HG03460 (cell line): ENCODE results near the gene EHD1.
A peak's percentile ranks its signal among the peaks of the same experiment; 100 is the strongest.

Source experiments
- ATAC-seq: cut with Tn5 transposase; IDR thresholded peaks from one replicate; pipeline ENCODE4 v1.9.1; 2021; ENCODE audit not compliant: unreplicated experiment

Gene EHD1

DNA sequence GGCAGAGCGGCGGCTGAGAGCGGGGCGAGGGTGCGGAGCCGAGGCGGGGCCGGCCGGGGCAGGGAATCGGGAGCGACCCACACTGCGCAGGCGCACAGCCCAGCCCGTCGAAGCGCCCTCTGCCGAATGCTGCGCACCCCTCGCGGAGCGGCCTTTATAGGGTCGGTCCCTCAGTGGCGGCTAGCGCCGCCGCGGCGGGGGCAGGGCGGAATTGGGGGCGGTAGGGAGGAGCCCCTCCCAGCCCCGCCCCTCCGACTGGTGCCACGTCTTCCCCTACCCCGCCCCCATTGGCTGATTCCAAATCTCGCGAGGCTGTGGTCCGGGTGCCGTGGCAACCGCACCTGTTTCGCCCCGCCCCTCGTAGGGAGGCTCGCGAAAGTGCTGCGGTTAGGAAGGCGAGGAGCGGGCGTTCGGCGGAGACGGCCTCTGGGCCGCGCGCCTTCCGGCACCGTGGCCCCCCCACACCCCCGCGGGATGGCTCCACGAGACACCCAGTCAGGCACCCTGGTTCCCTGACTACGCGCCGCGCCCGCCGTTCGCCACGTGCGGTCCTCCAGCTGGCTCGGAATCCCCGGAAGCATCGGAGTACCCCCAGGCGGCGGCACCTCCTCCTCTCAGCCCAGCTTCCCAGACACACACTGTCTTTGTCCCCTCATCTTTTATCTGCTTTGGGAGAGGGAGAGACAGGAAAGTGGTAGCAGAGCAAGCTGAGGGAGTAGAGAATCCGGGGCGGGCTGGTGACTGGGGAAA is at the start of gene EHD1:
Gene EHD1 (minus strand): TSS at position 128 of the 750 bp plus-strand sequence. CDS start 157 bp downstream, outside the sequence.
- ATAC-seq, result peak; percentile 52

DNA sequence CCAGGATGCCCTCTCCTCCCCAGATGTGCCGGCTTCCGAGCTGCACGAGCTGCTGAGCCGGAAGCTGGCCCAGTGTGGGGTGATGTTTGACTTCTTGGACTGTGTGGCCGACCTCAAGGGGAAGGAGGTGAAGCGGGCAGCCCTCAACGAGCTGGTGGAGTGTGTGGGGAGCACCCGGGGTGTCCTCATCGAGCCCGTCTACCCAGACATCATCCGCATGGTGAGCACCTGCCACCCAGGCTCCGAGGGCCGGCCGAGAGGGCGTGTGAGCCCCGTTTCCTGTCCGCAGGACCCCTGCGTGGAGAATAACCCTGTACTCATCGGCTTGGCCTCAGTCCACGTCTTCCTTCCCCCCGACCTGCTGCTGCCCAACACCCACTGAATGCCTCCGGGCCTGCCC is 48.3 kb upstream of the EHD1 start:
- no peak for ATAC-seq

DNA sequence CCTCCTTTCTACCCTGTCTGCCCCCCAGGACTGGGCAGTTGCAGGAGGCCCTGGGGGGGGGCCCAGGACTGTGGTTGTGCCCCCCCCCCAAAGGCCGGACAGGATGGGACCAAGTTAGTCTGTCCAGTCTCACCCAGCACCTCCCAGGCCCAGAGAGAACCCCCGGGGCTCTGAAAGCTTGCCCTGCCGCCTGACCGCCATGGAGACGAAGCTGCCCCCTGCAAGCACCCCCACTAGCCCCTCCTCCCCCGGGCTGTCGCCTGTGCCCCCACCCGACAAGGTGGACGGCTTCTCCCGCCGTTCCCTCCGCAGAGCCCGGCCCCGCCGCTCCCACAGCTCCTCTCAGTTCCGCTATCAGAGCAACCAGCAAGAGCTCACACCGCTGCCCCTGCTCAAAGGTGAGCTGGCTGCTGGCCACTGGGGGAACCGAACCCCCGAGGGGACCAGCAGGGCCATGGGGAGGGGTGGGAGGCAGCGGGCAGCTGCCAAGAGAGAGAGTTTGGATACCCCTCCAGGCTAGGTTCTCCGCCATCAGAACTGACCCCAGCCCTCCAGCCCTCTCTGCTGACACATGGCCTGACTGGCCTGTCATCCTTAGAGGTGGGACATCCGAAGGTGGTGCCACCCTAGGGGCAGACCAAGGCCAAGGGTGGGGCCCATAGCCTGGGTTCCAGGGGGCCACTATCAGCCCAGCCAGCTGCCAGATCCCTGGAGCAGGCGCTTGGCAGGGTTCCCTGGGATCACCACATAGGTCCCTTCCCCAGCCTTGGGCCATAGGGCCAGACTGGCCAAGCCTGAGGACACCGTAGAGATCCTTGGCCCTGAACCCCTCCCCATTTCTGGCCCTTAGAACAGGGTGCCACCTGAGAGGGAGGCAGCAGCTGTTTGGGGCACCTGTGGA is 47.4 kb upstream of the EHD1 start:
- no peak for ATAC-seq

DNA sequence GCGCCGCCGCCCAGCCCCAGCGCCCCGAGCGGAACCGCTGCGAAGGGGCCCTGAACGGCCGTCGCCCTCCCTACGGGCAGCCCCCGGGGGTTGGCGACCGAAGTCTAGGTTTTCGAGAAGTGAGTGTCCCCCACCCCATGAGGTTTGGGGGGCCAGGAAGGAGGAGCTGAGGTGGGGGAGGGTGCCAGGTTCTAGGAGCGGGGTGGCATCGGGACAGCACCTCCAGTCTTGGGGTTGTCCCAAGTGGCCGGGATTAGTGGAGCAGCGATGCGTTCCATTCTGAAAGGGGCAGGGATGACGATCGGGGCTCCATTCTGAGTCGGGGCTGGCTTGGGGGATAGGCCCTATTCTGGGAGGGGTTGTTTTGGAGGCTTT is 46.5 kb upstream of the EHD1 start:
- ATAC-seq, result no peak

DNA sequence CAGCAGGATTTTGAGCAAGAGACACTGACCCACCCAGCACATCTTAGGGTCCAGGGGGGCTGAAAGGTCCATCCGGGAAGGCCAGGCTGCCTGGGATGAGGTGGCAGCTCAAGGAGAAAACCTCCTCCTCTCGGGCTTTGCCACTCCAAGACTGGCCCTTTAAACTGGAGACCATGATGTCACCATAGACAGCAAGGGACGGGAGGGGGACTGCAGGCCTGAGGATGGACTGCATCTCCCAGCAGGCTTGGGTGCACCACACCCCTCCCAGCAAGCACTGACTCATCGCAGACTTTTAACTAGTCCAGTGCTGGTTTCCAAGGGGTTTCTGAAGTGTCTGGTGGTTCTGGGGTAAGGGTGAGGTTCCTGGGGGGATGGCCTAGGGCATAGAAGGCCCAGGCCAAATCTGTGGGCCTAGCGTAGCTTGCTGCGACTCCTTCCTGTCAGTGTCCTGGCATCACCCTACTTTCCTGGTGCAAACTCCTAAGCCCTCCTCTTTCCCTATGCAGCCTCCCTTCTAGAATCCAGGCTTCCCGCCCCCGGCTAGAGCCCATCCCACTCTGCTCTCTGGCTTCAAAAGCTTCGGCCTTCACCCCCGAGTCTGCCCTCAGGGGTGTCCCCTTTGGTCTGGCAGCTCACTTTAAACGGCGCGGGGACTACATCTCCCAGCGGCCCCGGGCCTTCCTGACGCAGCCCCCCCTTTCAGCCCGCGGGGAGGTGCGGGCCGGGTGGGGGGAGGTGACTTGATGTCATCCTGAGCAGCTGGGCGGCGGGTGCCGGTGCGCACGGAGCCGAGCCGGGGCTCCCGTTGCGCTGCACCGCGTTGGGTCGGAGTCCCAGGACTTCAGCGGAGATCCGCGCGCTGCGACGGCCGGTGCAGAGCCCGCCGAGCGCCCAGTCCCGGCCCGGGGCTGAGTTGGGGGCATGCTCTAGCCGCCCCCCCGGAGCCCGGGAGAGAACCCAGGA is 45.8 kb upstream of the EHD1 start, which contains the start of gene PPP2R5B:
Gene PPP2R5B (plus strand): TSS at position 746 of the 966 bp plus-strand sequence. CDS start 1,046 bp downstream, outside the sequence.
- ATAC-seq, result peak; percentile 82

DNA sequence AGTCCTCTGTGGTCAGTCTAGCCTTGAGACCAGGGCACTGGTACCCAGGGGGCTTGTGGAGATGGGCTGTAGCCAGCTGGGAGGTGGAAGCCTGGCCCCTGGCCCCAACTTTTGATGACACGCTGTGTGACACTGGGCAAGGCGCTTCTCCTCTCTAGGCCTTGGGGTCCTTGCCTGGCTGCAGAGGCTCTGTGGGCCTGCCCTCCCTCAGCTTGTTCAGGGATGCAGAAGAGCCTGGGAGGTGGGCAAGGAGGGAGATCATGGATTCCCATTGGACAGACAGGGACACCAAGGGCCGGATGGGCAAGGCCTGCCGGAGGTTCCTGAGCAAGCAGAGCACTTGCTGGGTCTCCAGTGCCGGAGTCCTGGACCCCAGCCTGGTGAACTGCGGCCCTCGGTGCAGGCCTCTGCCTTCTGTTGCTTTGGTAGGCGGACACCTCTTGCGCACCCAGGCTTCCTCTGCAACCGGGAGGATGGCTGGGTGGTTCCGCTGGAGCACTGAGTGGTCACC is 44.8 kb upstream of the EHD1 start:
- no peak for ATAC-seq

DNA sequence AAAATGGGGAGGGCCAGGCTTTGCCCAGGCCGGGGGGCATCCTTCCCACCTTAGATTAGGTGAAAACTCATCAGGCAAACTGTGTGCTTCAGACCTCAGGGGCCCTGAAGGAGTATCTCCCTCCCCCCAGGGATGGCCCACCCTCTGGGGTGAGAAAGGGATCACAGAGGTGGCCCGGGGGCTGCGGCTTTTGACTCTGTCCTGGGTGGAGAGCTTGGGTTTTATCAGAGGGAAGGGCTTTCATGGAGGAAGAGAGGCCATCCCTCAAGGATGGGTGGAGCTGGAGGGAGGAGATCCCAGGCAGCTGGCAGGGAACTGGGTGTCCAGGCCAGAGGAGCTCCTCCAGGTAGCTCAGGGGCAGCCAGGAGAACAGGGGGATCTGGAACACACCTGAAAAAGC is 43.0 kb upstream of the EHD1 start:
- ATAC-seq, result no peak

DNA sequence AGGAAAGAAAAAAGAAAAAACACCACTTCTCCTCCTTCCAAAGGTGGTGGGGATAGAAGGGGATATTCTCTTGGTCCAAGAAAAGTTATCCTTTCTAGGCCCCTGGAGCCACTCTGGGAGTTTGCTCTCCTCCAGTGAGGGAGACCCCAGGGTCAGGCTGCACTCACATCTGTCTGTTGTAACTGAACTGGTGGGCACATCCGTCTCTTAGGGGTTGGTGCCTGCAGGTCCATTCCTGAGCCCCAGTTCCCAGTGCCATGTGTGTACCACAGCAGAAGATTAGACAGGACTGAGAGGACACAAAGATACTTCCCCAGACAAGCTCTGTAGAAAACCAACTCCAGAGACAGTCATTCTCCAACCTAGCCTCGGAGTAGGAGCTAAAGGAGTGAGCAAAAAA is 41.7 kb upstream of the EHD1 start:
- no peak for ATAC-seq

DNA sequence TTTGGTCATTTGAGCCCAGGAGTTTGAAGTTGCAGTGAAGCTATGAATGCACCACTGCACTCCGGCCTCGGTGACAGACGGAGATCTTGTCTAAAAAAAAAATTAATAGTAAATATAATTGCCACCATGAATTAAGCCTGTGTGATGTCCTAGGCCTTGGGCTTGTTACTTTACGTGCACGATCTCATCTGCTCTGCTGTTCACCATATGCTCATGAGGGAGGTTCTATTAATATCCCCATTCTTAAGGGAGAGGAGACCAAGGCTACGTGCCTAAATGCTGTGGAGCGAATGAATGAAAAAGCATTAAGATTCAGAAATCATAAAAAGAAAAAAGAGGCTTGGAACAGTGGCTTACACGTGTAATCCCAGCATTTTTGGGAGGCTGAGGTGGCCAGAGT is 41.2 kb upstream of the EHD1 start:
- no peak for ATAC-seq

DNA sequence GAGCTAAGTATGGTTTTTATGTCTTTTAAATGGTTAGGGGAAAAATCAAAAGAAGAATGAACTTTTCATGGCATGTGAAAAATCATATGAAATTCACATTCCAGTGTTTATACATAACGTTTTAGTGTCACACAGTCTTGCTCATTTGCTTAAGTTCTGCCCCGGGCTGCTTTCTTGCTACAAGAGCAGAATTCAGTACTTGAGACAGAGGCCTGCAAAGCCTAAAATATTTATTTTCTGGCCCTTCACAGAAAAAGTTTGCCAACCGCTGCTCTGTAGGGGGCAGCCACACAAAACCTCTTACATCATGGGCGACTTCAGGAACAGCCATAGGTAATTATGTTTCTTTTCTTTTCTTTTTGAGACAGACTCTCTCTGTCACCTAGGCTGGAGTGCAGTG is 39.6 kb upstream of the EHD1 start:
- ATAC-seq, result no peak

DNA sequence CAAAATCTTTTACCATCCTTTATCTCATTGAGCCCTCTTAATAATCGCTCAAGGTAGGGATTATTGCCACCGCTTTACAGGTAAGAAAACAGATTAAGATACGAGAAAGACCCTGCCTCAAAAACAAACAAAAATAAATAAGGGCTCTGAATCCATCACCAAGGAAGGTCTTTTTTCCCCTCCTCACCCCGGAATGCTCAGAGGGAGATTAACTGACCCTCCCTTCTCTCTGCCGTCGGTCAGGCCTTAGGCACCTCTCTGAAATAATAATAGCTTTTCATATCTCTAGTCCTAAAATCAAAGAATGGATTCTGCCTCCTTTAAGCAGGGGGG is 39.2 kb upstream of the EHD1 start:
- no peak for ATAC-seq

DNA sequence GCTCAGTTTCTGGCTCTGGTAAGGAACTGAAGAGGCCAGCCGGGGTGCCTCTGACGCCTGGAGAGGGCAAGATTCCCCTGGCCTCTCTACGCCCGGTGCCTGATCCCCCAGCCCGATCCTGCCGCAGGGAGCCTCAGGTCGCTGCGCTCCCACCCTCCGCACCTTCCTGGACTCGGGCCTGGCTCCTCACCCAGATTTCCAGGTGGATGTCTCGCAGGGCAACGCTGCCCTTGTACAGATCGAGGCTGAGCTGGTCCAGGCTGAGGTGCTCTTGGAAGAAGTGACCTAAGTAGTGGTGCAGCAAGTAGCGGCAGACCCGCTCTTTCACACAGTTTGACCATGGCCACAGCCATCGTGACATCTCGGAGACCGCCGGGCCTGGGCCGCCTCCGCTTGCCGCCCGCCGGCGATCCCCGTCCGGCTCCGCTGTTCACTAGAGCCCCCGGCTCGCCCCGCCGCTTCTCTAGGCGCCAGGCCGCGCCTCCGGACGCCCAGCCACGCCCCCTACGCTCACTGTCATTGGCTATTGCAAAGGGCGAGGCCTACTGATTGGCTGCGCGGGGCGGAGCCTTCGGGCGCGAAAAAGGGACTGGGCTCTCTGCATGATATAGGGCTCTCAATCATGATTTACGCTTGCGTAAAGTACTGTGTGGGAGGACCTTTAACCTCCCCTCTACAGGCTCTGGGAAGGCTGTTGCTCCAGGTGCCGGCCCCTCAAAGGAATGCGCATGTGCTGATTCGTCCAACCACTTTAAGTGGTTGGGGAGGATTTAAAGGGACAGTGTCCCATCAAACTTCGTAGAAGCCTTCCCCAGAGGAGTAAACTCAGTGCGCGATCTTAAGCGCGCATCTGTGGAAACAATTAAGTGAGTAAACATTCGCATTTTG is 38.6 kb upstream of the EHD1 start, which contains the start of gene ATG2A:
Gene ATG2A (minus strand): TSS at position 435 of the 888 bp plus-strand sequence. CDS start 74 bp downstream, at position 361.
- peak; percentile 87 for ATAC-seq

DNA sequence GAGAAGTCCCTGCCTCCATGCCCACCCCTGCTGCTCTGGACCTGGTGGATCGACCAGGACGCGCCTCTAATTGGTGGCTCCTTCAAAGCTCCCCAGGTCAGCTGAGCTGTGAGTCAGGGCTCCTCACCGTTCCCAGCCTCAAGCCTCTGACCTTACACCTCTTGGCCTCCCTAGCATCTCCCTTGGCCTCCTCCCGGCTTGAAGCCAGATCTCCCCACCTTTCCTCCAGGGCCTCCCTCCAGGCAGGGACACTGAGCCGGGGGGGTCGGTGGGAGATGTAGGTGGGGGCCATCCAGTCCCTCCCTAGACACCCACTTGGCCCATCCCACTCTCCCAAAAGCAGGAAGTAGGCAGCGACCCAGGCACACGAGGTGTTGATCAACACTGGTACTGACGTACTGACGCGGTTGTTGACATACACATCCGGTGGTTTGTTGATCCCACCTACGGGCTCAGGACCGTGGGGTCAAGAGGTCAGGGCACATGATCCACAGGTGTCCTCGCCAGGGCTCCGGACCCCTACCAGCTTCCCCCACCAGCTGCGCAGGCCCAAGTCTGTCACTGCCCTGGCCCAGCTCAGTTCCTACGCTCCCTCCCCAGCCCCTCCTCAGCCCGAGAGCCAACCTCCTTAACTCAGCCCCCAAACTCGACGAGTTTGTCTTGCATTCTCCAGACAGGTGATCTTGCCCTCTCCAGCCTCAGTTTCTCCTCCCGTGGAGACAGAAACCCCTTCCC is 37.8 kb upstream of the EHD1 start:
- no peak for ATAC-seq

DNA sequence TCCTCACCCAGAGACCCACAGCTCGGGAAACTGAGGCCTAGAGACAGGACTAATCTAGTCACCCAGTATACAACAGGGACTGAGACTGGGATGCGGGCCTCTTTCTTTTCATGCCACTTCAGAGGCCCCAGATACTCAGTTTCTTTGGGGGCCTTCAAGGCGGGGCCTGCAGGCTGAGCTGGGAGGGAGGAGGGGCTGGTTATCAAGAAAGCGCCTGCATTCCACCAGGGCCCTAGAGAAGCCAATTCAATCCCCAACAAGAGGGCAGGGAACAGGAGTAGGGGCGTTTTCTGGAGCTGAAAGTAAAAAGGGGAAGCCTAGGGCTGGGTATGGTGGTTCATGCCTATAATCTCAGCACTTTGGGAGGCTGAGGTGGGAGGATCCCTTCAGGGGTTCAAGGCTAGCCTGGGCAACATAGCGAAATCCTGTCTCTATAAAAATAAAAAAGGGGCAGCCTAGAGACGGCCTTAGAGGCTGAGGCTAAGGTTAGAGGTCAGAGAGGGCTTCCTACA is 37.0 kb upstream of the EHD1 start:
- ATAC-seq, result no peak

DNA sequence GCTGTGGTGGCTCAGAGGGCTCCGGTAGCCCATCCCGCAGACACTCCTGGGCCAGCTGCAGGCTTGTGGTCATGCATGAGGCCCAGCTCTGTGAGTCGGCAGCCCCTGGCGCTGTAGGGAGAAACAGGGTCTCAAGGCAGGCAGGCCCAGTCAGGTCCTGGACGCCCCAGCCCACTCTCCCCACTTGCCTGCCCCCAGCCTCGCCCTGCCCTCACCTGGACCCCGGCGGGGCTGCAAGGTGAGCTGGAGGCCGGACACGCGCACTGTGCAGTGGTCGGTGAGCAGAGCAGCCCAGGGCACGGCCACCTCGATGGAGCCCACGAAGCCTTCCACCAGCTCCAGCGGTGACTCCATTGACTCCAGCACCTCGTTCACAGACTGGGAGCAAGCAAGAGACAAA is 35.7 kb upstream of the EHD1 start:
- no peak for ATAC-seq

DNA sequence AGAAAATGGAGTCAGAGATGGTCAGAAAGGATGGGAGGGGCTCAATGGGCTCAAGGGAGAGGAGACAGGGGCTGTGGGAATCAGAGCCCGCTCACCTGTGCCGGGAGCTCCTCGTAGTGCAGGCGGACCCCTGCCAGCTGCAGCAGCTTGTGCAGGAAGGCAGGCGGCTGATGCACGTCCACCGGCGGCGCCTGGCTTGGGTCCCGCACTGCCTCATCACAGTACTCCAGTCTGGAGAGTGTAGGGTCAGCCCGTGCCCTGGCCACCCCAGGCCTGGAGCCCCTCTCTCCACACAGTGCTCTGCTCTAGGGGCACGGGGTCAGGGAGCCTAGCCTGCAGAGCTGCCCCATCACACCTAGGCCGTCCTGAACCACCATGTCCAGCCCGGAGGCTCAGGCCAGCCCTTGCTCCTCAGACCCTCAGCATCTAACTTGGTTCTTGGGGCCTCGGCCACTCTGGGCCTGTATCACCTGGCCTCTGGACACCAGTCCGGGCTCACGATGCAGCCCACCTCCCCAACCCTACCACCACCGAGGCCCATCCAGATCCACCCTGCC is 34.8 kb upstream of the EHD1 start:
- no peak for ATAC-seq

DNA sequence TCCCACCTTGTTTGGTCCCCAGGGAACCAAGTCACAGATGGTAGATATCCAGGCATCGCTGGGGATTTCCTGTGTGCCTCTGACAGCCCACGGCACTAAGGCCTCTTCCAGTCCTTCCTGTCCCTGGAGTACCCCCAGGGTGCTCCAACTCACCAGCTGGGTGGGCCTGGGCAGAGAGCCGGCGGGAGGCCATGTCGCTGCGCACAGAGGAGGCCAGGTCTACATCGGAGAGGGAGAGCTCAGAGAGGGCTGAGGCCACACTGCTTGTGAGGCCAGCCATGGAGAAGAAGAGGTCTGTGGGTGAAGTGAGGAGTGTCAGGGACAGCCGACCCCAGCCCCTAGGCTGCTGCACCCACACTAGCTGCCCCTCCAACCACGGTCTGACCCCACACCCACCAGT is 33.3 kb upstream of the EHD1 start:
- ATAC-seq, result no peak

DNA sequence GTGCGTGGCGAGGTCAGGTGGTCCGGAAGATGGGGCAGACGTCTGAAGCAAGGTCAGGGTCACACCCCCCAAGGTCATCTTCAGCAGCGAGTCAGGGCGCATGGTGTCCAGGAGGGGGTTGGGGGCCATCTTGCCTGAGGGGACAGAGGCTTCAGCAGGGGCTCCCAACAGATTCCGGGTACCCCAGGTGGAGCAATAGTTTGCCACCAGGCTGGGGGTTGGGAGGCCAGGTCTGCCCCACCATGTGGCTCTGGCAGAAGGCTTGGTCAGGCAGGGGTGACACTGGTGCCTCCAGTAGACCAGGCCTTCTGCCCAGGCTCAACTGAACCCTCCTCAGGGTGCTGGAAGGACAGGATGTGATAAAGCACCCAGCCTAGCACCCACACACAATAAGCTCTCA is 32.7 kb upstream of the EHD1 start:
- no peak for ATAC-seq
